ENCODE measurements around the gene SAFB.

SAFB gene

DNA sequence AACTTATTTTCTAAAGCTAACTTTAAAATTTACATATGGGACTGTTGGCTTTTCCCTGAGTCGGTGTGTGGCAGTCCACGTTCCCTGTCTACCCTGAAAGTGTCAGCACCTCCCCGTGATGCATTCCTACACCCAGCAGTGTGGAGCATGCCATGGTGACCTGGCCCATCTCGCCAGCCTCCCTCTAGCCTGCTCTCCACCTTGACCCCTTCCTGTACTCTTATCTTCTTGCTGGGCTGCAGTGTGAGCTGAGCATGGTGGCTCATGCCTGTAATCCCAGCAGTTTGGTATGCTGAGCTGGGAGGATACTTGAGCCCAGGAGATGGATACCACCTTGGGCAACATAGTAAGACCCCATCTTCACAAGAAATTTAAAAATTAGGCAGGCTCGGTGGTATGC lies 32.0 kb downstream of the SAFB start:
- no peak overlapping the region for H3K4me3 ChIP-seq (ENCODE audit: low read length)
- no peak for TF ChIP-seq ZNF274 (IDR thresholded peaks at IDR 0.05; ENCODE audit: low read depth, low read length)

- no peak overlapping the region for H3K4me3 ChIP-seq (ENCODE audit: low read length)
- TF ChIP-seq ZNF274 (IDR thresholded peaks at IDR 0.05; ENCODE audit: low read depth, low read length): no peak
Measured at GRCh38 chr19:5655412-5655811, 32.5 kb downstream of the SAFB start.

GRCh38 chr19:5661483-5661882 lies 38.6 kb downstream of the SAFB start:
- H3K4me3 ChIP-seq (ENCODE audit: low read length): no peak overlapping the region
- TF ChIP-seq ZNF274 (IDR thresholded peaks at IDR 0.05; ENCODE audit: low read depth, low read length): no peak

GRCh38 chr19:5663904-5664303 lies 41.0 kb downstream of the SAFB start:
- no peak for TF ChIP-seq ZNF274 (IDR thresholded peaks at IDR 0.05; ENCODE audit: low read depth, low read length)
- no peak overlapping the region for H3K4me3 ChIP-seq (ENCODE audit: low read length)

- H3K4me3 ChIP-seq (ENCODE audit: low read length): no peak overlapping the region
- TF ChIP-seq ZNF274 (IDR thresholded peaks at IDR 0.05; ENCODE audit: low read depth, low read length): no peak
Measured at GRCh38 chr19:5664515-5664914, 41.6 kb downstream of the SAFB start.

GRCh38 chr19:5665781-5666513 lies 43.1 kb downstream of the SAFB start:
- H3K4me3 ChIP-seq (ENCODE audit: low read length): no peak overlapping the region
- TF ChIP-seq ZNF274 (IDR thresholded peaks at IDR 0.05; ENCODE audit: low read depth, low read length): no peak

DNA sequence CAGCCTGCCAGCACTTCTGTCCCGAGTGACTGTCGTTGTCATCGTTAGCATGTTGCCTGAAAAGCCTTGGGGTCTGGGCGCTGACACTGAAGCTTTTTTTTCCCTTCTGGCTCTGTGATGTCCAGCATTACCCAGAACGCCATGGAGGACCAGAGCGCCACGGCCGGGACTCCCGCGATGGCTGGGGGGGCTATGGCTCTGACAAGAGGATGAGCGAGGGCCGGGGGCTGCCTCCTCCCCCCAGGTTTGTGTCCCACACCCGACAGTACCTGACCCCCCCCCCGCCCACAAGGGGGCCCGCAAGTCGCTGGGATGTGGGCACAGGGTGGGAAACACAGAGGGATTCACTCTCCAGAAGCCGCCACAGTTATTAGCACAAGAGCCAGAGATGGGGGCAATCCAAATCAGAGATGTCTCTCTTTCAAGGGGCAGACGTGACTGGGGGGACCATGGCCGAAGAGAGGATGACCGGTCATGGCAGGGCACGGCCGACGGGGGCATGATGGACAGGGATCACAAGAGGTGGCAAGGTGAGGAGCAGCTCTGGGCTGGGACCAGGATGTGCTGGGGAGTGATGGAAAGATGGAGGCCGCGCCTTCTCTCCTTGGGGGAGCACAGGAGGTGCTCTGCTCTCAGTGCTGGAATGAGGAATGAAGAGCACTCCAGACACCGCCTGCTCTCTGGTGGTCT lies 44.2 kb downstream of the SAFB start:
- no peak overlapping the region for H3K4me3 ChIP-seq (ENCODE audit: low read length)
- no peak for TF ChIP-seq ZNF274 (IDR thresholded peaks at IDR 0.05; ENCODE audit: low read depth, low read length)

GRCh38 chr19:5667751-5668271 lies 44.9 kb downstream of the SAFB start:
- H3K4me3 ChIP-seq (ENCODE audit: low read length): no peak overlapping the region
- no peak for TF ChIP-seq ZNF274 (IDR thresholded peaks at IDR 0.05; ENCODE audit: low read depth, low read length)

DNA sequence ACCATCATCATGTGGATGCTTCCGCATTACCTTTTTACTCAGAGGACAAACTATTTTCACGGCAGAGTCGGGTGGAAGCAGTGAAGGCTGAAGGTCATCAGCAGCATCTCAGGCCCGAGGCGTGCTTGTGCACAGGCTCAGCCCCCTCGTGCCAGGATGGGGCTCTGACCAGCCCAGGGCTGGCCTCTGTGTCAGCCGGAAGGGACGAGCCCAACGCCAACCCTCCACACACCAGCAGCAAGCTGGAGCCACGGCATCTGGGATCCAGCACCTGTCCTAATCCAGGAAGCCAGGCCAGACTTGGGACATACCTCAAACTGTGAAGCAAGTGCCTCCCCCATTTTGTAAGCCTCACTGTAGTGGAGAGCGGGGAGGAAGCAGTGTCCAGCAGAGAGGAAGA lies 46.3 kb downstream of the SAFB start:
- no peak overlapping the region for H3K4me3 ChIP-seq (ENCODE audit: low read length)
- no peak for TF ChIP-seq ZNF274 (IDR thresholded peaks at IDR 0.05; ENCODE audit: low read depth, low read length)

- H3K4me3 ChIP-seq (ENCODE audit: low read length): no peak overlapping the region
- TF ChIP-seq ZNF274 (IDR thresholded peaks at IDR 0.05; ENCODE audit: low read depth, low read length): no peak
Measured at GRCh38 chr19:5671600-5671999, 48.7 kb downstream of the SAFB start.

- no peak for TF ChIP-seq ZNF274 (IDR thresholded peaks at IDR 0.05; ENCODE audit: low read depth, low read length)
- no peak overlapping the region for H3K4me3 ChIP-seq (ENCODE audit: low read length)
Measured at GRCh38 chr19:5672708-5673459, 50.0 kb downstream of the SAFB start.

GRCh38 chr19:5673752-5674151 lies 50.9 kb downstream of the SAFB start:
- H3K4me3 ChIP-seq (ENCODE audit: low read length): no peak overlapping the region
- TF ChIP-seq ZNF274 (IDR thresholded peaks at IDR 0.05; ENCODE audit: low read depth, low read length): no peak

- TF ChIP-seq ZNF274 (IDR thresholded peaks at IDR 0.05; ENCODE audit: low read depth, low read length): no peak
- no peak overlapping the region for H3K4me3 ChIP-seq (ENCODE audit: low read length)
Measured at GRCh38 chr19:5674714-5675113, 51.8 kb downstream of the SAFB start.

- no peak for TF ChIP-seq ZNF274 (IDR thresholded peaks at IDR 0.05; ENCODE audit: low read depth, low read length)
- no peak overlapping the region for H3K4me3 ChIP-seq (ENCODE audit: low read length)
Measured at GRCh38 chr19:5676105-5676771, 53.4 kb downstream of the SAFB start.

Data from GM08714 (cell line).